HepG2 (cell line): Measurements from ENCODE around the gene ZNF385B. TPM values are rescaled to one million over a fixed set of nuclear protein-coding genes. Genes with fewer than 3 reads are reported as not detected.

ENCODE experiments used
- BHLHE40 ChIP-seq: IDR thresholded peaks from 2 replicates; pipeline ENCODE4 v1.6.1; 2011; ENCODE audit warnings: low read length, improper control_type of control experiment
- CEBPZ ChIP-seq: IDR thresholded peaks from 2 replicates; pipeline ENCODE4 v1.6.1; 2012; ENCODE audit warnings: low read length, improper control_type of control experiment
- DNMT1 ChIP-seq: sonication (generic); formaldehyde crosslinking; IDR thresholded peaks from 2 replicates; pipeline ENCODE4 v1.5.1; 2020; ENCODE audit warnings: mild to moderate bottlenecking, missing genetic modification reagents
- E2F1 ChIP-seq: sonication (generic); formaldehyde crosslinking; IDR thresholded peaks from 2 replicates; pipeline ENCODE4 v1.5.0; 2020; ENCODE audit warnings: missing genetic modification reagents
- E2F2 ChIP-seq: sonication (generic); formaldehyde crosslinking; IDR thresholded peaks from 2 replicates; pipeline ENCODE4 v1.4.0; 2020; ENCODE audit warnings: missing genetic modification reagents, borderline replicate concordance
- FLYWCH1 ChIP-seq: sonication (generic); formaldehyde crosslinking; IDR thresholded peaks from 2 replicates; pipeline ENCODE4 v1.8.1; 2023; ENCODE audit warnings: mild to moderate bottlenecking, missing genetic modification reagents
- GFI1 ChIP-seq: sonication (generic); formaldehyde crosslinking; IDR thresholded peaks from 2 replicates; pipeline ENCODE4 v1.5.0; 2020; ENCODE audit warnings: missing genetic modification reagents, mild to moderate bottlenecking, borderline replicate concordance
- HOMEZ ChIP-seq: IDR thresholded peaks from 2 replicates; pipeline ENCODE4 v1.6.1; 2016; ENCODE audit warnings: low read depth
- MXD3 ChIP-seq: IDR thresholded peaks from 2 replicates; pipeline ENCODE4 v1.6.1; 2016; ENCODE audit warnings: mild to moderate bottlenecking, missing biosample characterization, missing genetic modification reagents
- RXRB ChIP-seq: IDR thresholded peaks from 2 replicates; pipeline ENCODE4 v1.6.1; 2016; ENCODE audit warnings: borderline replicate concordance, missing genetic modification reagents, missing compliant biosample characterization
- SKI ChIP-seq: fragments of 450-650 bp; IDR thresholded peaks from one replicate; pipeline ENCODE4 v1.6.1; 2018; ENCODE audit warnings: mild to moderate bottlenecking; ENCODE audit not compliant: partially characterized antibody
- SP4 ChIP-seq: sonication (generic); formaldehyde crosslinking; IDR thresholded peaks from 2 replicates; pipeline ENCODE4 v1.8.1; 2023; ENCODE audit warnings: mild to moderate bottlenecking, missing genetic modification reagents
- THYN1 ChIP-seq: sonication (generic); formaldehyde crosslinking; IDR thresholded peaks from 2 replicates; pipeline ENCODE4 v1.8.1; 2023; ENCODE audit warnings: low read depth, mild to moderate bottlenecking, moderate library complexity, missing genetic modification reagents, borderline replicate concordance
- ZNF143 ChIP-seq: sonication (generic); formaldehyde crosslinking; IDR thresholded peaks from 2 replicates; pipeline ENCODE4 v1.4.0; 2020; ENCODE audit warnings: missing genetic modification reagents
- ZNF224 ChIP-seq: sonication (generic); formaldehyde crosslinking; IDR thresholded peaks from 2 replicates; pipeline ENCODE4 v1.5.0; 2020; ENCODE audit warnings: mild to moderate bottlenecking, missing genetic modification reagents
- ZNF331 ChIP-seq: sonication (generic); formaldehyde crosslinking; IDR thresholded peaks from 2 replicates; pipeline ENCODE4 v1.4.0; 2020; ENCODE audit warnings: missing genetic modification reagents
- ZNF512 ChIP-seq: sonication (generic); formaldehyde crosslinking; IDR thresholded peaks from 2 replicates; pipeline ENCODE4 v1.4.0; 2020; ENCODE audit warnings: mild to moderate bottlenecking, missing genetic modification reagents
- ZNF619 ChIP-seq: sonication (generic); formaldehyde crosslinking; IDR thresholded peaks from 2 replicates; pipeline ENCODE4 v1.4.0; 2020; ENCODE audit warnings: mild to moderate bottlenecking, missing genetic modification reagents
- ZNF724P ChIP-seq: sonication (generic); formaldehyde crosslinking; IDR thresholded peaks from 2 replicates; pipeline ENCODE4 v1.8.0; 2022; ENCODE audit warnings: missing genetic modification reagents, borderline replicate concordance
- ZNF816 ChIP-seq: sonication (generic); formaldehyde crosslinking; IDR thresholded peaks from 2 replicates; pipeline ENCODE4 v1.8.0; 2022; ENCODE audit warnings: missing genetic modification reagents, mild to moderate bottlenecking, borderline replicate concordance
- polyA plus RNA-seq, 8 experiments: library from polyadenylated mRNA; depleted of rRNA in 3 of 8; stranded (reverse) in 7 of 8; unstranded in 1 of 8; fragments of >200 nt; fragmentation: Illumina TruSeq in 4 of 8; extraction: Trizol in 4 of 8; gene quantifications; 2 replicates each; pipeline versions ENCODE4 v1.2.1 to v1.2.3, GENCODE V29; 2011 to 2016; ENCODE audit warnings: low read depth in 4 of 8, missing spikeins in 1 of 8, mixed read lengths in 1 of 8; ENCODE audit not compliant: insufficient read depth in 1 of 8
- total RNA-seq, 5 experiments: library from RNA; depleted of rRNA; stranded (reverse); fragments of >200 nt; fragmentation: Illumina TruSeq; extraction: Trizol; gene quantifications; 2 replicates each; pipeline ENCODE4 v1.2.3, GENCODE V29; 2016; ENCODE audit warnings: low read depth in 1 of 5

The ZNF385B gene
- total and polyA plus RNA-seq, 2 of the 13 experiments (the other 11 are each of a cell fraction or from before 2014, with no cell fraction given), result 3.3 to 6.7 TPM

- TF ChIP-seq HOMEZ (CRISPR knock-in tag) (peak; percentile 87), MXD3 (CRISPR knock-in tag) (no peak), DNMT1 (no peak), E2F2 (no peak), ZNF331 (no peak; the same call in 1 of the 2 replicates), GFI1 (no peak), ZNF619 (CRISPR knock-in tag) (no peak), RXRB (peak; percentile 61; the same call in 1 of the 2 replicates), ZNF224 (no peak), SP4 (no peak), ZNF724P (CRISPR knock-in tag) (no peak), ZNF816 (CRISPR knock-in tag) (no peak), ZNF512 (CRISPR knock-in tag) (no peak), FLYWCH1 (no peak), ZNF143 (CRISPR knock-in tag) (no peak), SKI (no peak), E2F1 (CRISPR knock-in tag) (no peak), BHLHE40 (no peak), THYN1 (CRISPR knock-in tag) (no peak), CEBPZ (no peak)
Observed at GRCh38 chr2:179580378-179581146, 280.9 kb downstream of the ZNF385B start (continued).
